ENCODE measurements around the gene MEN1. TPM values are rescaled to one million over a fixed set of nuclear protein-coding genes. Genes with fewer than 3 reads are reported as not detected.

MEN1 gene
- total RNA-seq, 4 donors from 2014 or later: 3.8 to 26.2 (median 14.9) TPM

DNA sequence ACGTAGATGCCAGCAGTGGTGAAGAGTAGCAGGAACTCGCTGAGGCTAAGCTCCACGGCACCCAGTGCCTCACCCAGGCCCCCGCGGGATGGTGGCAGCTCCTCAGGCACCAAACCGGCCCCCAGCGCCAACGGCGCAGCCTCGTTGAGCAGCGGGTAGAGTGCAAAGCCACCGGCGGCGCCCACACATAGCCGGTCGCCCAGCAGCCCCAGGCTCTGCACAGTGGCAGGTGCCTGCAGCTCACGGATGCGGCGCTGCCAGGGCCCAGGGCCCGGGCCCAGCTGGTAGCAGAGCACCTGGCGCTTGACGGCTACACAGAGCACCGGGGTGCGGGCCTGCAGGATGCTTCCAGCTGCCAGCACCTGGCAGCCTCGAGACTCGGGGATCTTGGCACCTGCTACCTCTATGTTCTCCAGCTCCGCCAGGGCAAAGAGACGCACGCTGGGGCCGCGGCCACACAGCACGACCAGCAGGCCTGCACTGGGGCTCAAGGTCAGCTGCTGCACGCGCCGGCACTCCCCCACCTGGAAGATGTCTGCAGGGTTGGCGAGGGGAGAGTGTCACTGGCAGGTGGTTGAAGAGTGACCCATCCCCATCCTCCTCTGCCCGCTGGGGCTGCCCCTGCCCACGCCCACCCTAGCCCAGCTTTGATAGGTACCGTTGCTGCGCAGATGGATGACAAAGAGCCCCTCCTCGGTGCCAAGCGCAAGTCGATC, 19.3 kb upstream of the MEN1 start:
- no peak overlapping the region for H3K4me3 ChIP-seq
- TF ChIP-seq, protein P1, sequence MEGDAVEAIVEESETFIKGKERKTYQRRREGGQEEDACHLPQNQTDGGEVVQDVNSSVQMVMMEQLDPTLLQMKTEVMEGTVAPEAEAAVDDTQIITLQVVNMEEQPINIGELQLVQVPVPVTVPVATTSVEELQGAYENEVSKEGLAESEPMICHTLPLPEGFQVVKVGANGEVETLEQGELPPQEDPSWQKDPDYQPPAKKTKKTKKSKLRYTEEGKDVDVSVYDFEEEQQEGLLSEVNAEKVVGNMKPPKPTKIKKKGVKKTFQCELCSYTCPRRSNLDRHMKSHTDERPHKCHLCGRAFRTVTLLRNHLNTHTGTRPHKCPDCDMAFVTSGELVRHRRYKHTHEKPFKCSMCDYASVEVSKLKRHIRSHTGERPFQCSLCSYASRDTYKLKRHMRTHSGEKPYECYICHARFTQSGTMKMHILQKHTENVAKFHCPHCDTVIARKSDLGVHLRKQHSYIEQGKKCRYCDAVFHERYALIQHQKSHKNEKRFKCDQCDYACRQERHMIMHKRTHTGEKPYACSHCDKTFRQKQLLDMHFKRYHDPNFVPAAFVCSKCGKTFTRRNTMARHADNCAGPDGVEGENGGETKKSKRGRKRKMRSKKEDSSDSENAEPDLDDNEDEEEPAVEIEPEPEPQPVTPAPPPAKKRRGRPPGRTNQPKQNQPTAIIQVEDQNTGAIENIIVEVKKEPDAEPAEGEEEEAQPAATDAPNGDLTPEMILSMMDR (IDR thresholded peaks at IDR 0.05): no peak
- intact Hi-C loops (cut with DNase I; ENCODE audit: low total_unique reads): no loop called here
- H3K27ac ChIP-seq: no peak overlapping the region
- DNase-seq: no peak
- no peaks in the 10 kb centered on the region for H3K4me1 ChIP-seq
- no peaks in the 10 kb centered on the region for H3K9me3 ChIP-seq
- H3K27me3 ChIP-seq: no peaks in the 10 kb centered on the region
- no peaks in the 10 kb centered on the region for H3K36me3 ChIP-seq

DNA sequence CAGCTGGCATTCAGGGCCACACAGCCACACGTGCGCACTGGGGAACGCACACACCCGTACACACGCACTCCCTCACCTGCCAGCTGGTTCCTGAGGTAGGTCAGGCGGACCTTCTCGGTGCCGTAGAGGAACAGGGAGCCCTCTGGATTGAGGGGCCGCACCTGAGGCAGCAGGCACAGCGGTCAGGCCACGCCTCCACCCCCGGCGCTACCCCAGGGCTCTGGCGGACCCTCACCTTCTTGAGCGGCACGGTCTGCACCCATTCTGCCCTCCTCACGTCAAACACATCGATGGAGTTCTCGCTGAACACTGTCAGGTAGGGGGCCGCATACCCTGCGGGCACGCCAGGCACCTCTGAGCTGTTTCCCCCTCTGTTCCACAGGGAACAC, 17.1 kb upstream of the MEN1 start:
- intact Hi-C loops (cut with DNase I; ENCODE audit: low total_unique reads): no loop called here
- no peaks in the 10 kb centered on the region for H3K27me3 ChIP-seq
- DNase-seq: no peak
- no peaks in the 10 kb centered on the region for H3K36me3 ChIP-seq
- H3K9me3 ChIP-seq: no peaks in the 10 kb centered on the region
- TF ChIP-seq, protein P1 (IDR thresholded peaks at IDR 0.05): no peak
- no peak for TF ChIP-seq POLR2A (IDR thresholded peaks at IDR 0.05)
- no peak overlapping the region for H3K4me3 ChIP-seq
- H3K27ac ChIP-seq: no peak overlapping the region
- no peaks in the 10 kb centered on the region for H3K4me1 ChIP-seq

DNA sequence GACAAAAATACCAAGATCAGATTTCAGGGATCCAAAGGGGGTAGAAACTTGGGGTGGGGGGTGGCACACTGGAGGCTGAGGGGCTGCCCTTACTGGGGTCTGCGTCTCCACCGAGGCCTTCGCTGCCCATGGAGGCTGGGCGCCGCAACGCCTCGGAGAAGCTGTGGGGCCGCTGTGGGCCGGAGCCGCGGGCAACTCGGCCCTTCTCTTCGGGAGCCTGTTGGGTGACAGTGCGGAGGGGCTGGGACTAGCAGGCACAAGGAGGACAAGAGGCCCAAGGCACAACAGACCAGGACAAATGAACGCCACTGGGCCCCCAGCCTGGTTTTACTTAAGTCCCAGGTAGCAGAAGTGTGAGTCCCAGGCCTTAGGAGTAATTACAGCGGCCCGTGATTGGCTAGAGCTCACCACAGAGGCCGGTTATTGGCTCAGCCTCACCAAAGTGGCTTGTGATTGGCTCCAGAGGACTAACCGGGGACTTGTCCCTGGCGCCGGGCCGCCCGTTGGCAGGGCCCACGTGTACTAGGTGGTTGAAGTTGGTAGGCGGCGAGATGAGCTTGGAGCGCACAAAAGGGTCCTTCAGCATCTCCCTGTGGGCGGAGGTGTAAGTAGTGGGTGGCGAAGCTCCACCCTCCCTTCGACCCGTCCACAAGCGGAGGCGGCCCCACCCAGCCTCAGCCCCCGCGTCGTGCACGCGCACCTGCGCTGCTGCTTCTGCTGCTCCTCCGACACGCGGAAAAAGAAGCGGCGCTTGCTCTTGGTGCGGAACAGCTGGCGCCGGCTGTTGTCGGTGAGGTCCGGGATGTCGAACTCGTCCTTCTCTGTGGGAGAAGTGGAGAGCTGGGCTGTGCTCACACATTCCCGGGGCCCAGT, 16.5 kb upstream of the MEN1 start:
- no peak overlapping the region for H3K4me3 ChIP-seq
- no peaks in the 10 kb centered on the region for H3K36me3 ChIP-seq
- H3K27me3 ChIP-seq: no peaks in the 10 kb centered on the region
- TF ChIP-seq, protein P1 (IDR thresholded peaks at IDR 0.05): no peak
- TF ChIP-seq POLR2A (IDR thresholded peaks at IDR 0.05): no peak
- H3K27ac ChIP-seq: no peak overlapping the region
- intact Hi-C loops (cut with DNase I; ENCODE audit: low total_unique reads): no loop called here
- no peaks in the 10 kb centered on the region for H3K9me3 ChIP-seq
- DNase-seq: no peak
- no peaks in the 10 kb centered on the region for H3K4me1 ChIP-seq

DNA sequence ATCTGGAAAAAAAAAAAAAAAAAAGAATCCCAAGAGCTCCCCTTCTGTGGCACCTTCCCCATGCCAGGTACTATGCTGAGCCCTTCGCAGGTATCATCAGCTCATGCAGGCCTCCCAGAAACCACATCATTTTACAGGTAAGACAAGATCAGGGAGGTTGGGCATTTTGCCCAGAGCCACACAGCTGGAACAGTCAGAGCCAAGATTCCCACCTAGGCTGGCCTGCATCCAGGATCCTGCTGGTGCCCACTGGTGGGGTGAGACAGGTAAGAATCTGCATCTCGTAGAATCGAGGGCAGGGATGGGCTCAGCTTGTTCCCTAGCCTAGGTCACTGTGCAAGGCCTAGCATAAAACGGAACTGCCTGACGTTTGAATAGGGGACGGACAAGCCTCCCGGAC, 15.7 kb upstream of the MEN1 start:
- no peak overlapping the region for H3K27ac ChIP-seq
- no peak overlapping the region for H3K4me3 ChIP-seq
- no peak for DNase-seq
- no peaks in the 10 kb centered on the region for H3K9me3 ChIP-seq
- TF ChIP-seq, protein P1 (IDR thresholded peaks at IDR 0.05): no peak
- no peak for TF ChIP-seq POLR2A (IDR thresholded peaks at IDR 0.05)
- no peaks in the 10 kb centered on the region for H3K27me3 ChIP-seq
- H3K4me1 ChIP-seq: no peaks in the 10 kb centered on the region
- H3K36me3 ChIP-seq: no peaks in the 10 kb centered on the region
- intact Hi-C loops (cut with DNase I; ENCODE audit: low total_unique reads): no loop called here

DNA sequence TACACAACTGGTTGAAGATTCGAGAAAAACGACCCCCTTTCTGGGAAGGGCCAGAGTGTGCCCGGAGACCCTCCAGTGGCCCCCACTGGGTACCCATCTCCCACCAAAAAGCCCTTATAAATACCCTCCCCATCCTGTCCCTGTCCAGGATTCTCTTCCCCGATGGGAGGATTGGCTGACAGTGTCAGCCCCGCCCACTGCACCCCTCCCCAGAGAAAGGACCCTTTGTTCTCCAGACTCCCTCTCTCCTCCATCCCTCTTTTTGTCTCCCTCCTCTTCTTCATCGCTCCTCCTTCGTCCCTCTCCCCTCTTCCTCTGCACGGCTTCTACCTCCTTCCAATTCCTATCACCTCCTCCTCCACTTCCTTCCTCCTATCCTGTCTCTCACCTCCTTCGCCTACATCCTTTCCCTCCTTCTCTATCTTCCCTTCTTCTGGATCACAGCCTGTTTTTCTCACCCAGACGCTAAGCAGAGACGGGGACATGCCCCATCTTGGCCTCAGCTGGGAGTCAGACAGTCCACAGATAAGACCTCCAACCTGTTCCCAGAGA, 13.3 kb upstream of the MEN1 start:
- H3K9me3 ChIP-seq: no peaks in the 10 kb centered on the region
- H3K36me3 ChIP-seq: no peaks in the 10 kb centered on the region
- no peaks in the 10 kb centered on the region for H3K4me1 ChIP-seq
- no peak overlapping the region for H3K27ac ChIP-seq
- H3K27me3 ChIP-seq: no peaks in the 10 kb centered on the region
- TF ChIP-seq, protein P1 (IDR thresholded peaks at IDR 0.05): no peak
- TF ChIP-seq POLR2A (IDR thresholded peaks at IDR 0.05): no peak
- no peak for DNase-seq
- intact Hi-C loops (cut with DNase I; ENCODE audit: low total_unique reads): no loop called here
- H3K4me3 ChIP-seq: no peak overlapping the region
